ENCODE measurements around the gene C2orf72. TPM values are rescaled to one million over a fixed set of nuclear protein-coding genes. Genes with fewer than 3 reads are reported as not detected.

C2orf72 gene
- polyA plus RNA-seq, 1 experiment, result not detected

- TF ChIP-seq CTCF (IDR thresholded peaks at IDR 0.05; ENCODE audit: low read depth, low read length), result no peak
- ChIA-PET POLR2A (no interaction called here), CTCF (interaction anchor here (1.1 to 2.1 kb wide), 4 partner anchors 20 to 209 kb away, joined by 3 to 7 read pairs (median 6); no protein-coding TSS in a partner anchor)
- DNase-seq (ENCODE audit: low read depth, low spot score), result no peak
- Histone ChIP-seq H3K9me3 (ENCODE audit: control insufficient read depth, insufficient read depth, low read length) (no peaks in the 10 kb centered on the region), H3K27me3 (ENCODE audit: control insufficient read depth, insufficient read depth, low read length) (peaks cover 38% of the 10 kb centered on the region), H3K27ac (ENCODE audit: low read depth, low read length) (no peak overlapping the region), H3K4me3 (ENCODE audit: low read depth, low read length) (no peak overlapping the region)
These were observed 29.8 kb upstream of the C2orf72 start for GRCh38 chr2:231007286-231008098.

GRCh38 chr2:231008131-231008530 lies 29.2 kb upstream of the C2orf72 start:
- POLR2A ChIA-PET, result no interaction called here
- CTCF ChIA-PET, result interaction anchor here (2.0 kb wide), 1 partner anchor 45 kb away, joined by 7 read pairs; no protein-coding TSS in a partner anchor
- H3K4me3 ChIP-seq (ENCODE audit: low read depth, low read length), result no peak overlapping the region
- H3K27ac ChIP-seq (ENCODE audit: low read depth, low read length), result no peak overlapping the region
- no peak for DNase-seq (ENCODE audit: low read depth, low spot score)
- no peak for TF ChIP-seq CTCF (IDR thresholded peaks at IDR 0.05; ENCODE audit: low read depth, low read length)
- H3K27me3 ChIP-seq (ENCODE audit: control insufficient read depth, insufficient read depth, low read length), result peaks cover 38% of the 10 kb centered on the region
- no peaks in the 10 kb centered on the region for H3K9me3 ChIP-seq (ENCODE audit: control insufficient read depth, insufficient read depth, low read length)

- DNase-seq (ENCODE audit: low read depth, low spot score), result no peak
- no peak overlapping the region for H3K27ac ChIP-seq (ENCODE audit: low read depth, low read length)
- no peak for TF ChIP-seq CTCF (IDR thresholded peaks at IDR 0.05; ENCODE audit: low read depth, low read length)
- ChIA-PET POLR2A (no interaction called here), CTCF (no interaction called here)
- no peak overlapping the region for H3K4me3 ChIP-seq (ENCODE audit: low read depth, low read length)
- no peaks in the 10 kb centered on the region for H3K9me3 ChIP-seq (ENCODE audit: control insufficient read depth, insufficient read depth, low read length)
- peaks cover 42% of the 10 kb centered on the region for H3K27me3 ChIP-seq (ENCODE audit: control insufficient read depth, insufficient read depth, low read length)
These were observed 27.9 kb upstream of the C2orf72 start for GRCh38 chr2:231009236-231009919.

- CTCF ChIA-PET, result no interaction called here
- POLR2A ChIA-PET, result no interaction called here
- DNase-seq (ENCODE audit: low read depth, low spot score), result no peak
- no peak overlapping the region for H3K4me3 ChIP-seq (ENCODE audit: low read depth, low read length)
- no peak for TF ChIP-seq CTCF (IDR thresholded peaks at IDR 0.05; ENCODE audit: low read depth, low read length)
- no peaks in the 10 kb centered on the region; the same call in 1 of the 2 replicates for H3K9me3 ChIP-seq (ENCODE audit: control insufficient read depth, insufficient read depth, low read length)
- peaks cover 47% of the 10 kb centered on the region for H3K27me3 ChIP-seq (ENCODE audit: control insufficient read depth, insufficient read depth, low read length)
- H3K27ac ChIP-seq (ENCODE audit: low read depth, low read length), result peak overlapping the region; percentile 21
These were observed 27.1 kb upstream of the C2orf72 start for GRCh38 chr2:231010201-231010730.

GRCh38 chr2:231011526-231011925 lies 25.8 kb upstream of the C2orf72 start:
- DNase-seq (ENCODE audit: low read depth, low spot score), result no peak
- H3K27ac ChIP-seq (ENCODE audit: low read depth, low read length), result no peak overlapping the region
- POLR2A ChIA-PET, result no interaction called here
- no peaks in the 10 kb centered on the region; the same call in 1 of the 2 replicates for H3K9me3 ChIP-seq (ENCODE audit: control insufficient read depth, insufficient read depth, low read length)
- H3K27me3 ChIP-seq (ENCODE audit: control insufficient read depth, insufficient read depth, low read length), result peaks cover 46% of the 10 kb centered on the region
- CTCF ChIA-PET, result no interaction called here
- H3K4me3 ChIP-seq (ENCODE audit: low read depth, low read length), result no peak overlapping the region
- no peak for TF ChIP-seq CTCF (IDR thresholded peaks at IDR 0.05; ENCODE audit: low read depth, low read length)

All from AG04450 (cell line).